ENCODE measurements around the gene FILIP1L. TPM values are rescaled to one million over a fixed set of nuclear protein-coding genes. Genes with fewer than 3 reads are reported as not detected.

Gene FILIP1L
- total and polyA plus RNA-seq, 4 experiments from 2014 or later: 0.32 TPM; not detected in 3

DNA sequence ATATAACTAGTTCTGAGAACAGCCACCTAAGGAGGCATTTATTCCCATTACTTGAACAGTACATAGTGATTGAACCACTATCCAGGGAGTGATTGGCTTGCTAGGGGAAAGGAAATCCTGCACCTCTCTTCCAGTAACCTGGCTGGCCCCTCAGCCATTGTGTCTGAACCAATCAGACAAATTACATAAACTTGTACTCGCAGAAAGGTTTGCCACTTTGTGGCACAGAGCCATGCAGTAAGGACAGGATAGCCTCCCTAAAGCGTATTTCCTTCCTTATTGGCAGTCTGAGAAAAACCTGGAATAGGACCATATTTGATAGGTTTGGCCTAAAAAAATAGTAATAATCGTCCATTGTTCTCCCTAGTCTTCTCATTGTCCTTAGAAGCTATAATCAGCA is 277.6 kb downstream of the FILIP1L start:
- H3K27ac ChIP-seq (ENCODE audit: low read depth, low read length): no peak overlapping the region
- H3K27me3 Mint-ChIP-seq: no peaks in the 10 kb centered on the region
- no peaks in the 10 kb centered on the region for H3K27me3 ChIP-seq (ENCODE audit: insufficient read depth, low read length)
- no peak overlapping the region for H3K27ac Mint-ChIP-seq
- no peaks in the 10 kb centered on the region for H3K9me3 Mint-ChIP-seq
- H3K36me3 Mint-ChIP-seq: no peaks in the 10 kb centered on the region
- no peaks in the 10 kb centered on the region for H3K9me3 ChIP-seq (ENCODE audit: control insufficient read depth in 1 of 2, low read length in 2 of 2)
- no peaks in the 10 kb centered on the region for H3K4me1 ChIP-seq (ENCODE audit: insufficient read depth, low read length)
- H3K4me3 Mint-ChIP-seq: no peak overlapping the region
- no peak for DNase-seq
- H3K36me3 ChIP-seq (ENCODE audit: insufficient read depth, low read length): no peaks in the 10 kb centered on the region
- H3K4me1 Mint-ChIP-seq: no peaks in the 10 kb centered on the region
- intact Hi-C loops (cut with micrococcal nuclease): no loop called here
- no peak overlapping the region for H3K4me3 ChIP-seq (ENCODE audit: low read length in 2 of 2)
- ChIA-PET CTCF (ENCODE audit: partially characterized antibody) (no interaction called here), POLR2A (ENCODE audit: partially characterized antibody) (no interaction called here)

DNA sequence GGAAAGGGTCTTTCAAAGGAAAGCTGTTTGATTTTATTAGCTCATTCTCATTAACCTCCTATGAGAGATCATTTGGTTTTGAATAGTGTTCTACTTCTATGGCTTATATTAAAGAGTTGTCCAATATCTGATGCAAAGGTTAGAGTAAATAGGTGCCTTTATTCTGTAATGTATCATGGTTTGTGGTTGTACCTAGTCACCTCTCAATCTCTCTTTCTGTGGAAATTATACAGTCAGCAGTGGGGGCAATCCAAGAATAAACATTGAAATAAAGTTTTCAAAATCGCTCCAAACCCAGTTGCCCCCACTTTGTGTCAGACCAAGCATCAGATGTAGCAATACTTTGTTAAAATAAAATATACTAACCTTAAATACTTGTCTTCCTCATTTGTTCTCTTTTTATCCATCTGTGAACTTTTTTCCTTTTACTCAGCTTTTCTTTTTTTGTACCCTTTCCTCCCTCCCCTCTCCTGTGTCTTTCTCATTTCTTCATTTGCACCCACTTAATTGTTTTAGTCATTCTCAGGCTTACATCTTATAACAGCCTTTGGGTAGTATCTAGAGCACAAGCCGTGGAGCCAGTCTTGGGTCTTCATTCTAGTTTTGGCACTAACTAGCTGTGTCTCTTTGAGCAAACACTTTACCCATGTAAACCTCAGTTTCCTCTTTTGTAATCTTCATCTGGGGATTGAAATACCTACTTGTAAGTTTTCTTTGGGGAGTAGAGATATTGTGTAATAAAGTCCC is 279.9 kb downstream of the FILIP1L start:
- H3K4me3 Mint-ChIP-seq: no peak overlapping the region
- ChIA-PET CTCF (ENCODE audit: partially characterized antibody) (interaction anchor here (0.8 to 4.3 kb wide), 8 partner anchors 10 to 757 kb away, joined by 3 to 50 read pairs (median 4); partner anchors contain the start of gene CMSS1), POLR2A (ENCODE audit: partially characterized antibody) (no interaction called here)
- Histone ChIP-seq H3K27me3 (ENCODE audit: insufficient read depth, low read length) (no peaks in the 10 kb centered on the region), H3K4me1 (ENCODE audit: insufficient read depth, low read length) (no peaks in the 10 kb centered on the region), H3K36me3 (ENCODE audit: insufficient read depth, low read length) (no peaks in the 10 kb centered on the region), H3K4me3 (ENCODE audit: low read length in 2 of 2) (no peak overlapping the region), H3K9me3 (ENCODE audit: control insufficient read depth in 1 of 2, low read length in 2 of 2) (no peaks in the 10 kb centered on the region), H3K27ac (ENCODE audit: low read depth, low read length) (no peak overlapping the region)
- H3K9me3 Mint-ChIP-seq: no peaks in the 10 kb centered on the region
- H3K4me1 Mint-ChIP-seq: no peaks in the 10 kb centered on the region
- no peaks in the 10 kb centered on the region for H3K36me3 Mint-ChIP-seq
- no peaks in the 10 kb centered on the region for H3K27me3 Mint-ChIP-seq
- no peak for DNase-seq
- intact Hi-C loops (cut with micrococcal nuclease): no loop called here
- no peak overlapping the region for H3K27ac Mint-ChIP-seq

DNA sequence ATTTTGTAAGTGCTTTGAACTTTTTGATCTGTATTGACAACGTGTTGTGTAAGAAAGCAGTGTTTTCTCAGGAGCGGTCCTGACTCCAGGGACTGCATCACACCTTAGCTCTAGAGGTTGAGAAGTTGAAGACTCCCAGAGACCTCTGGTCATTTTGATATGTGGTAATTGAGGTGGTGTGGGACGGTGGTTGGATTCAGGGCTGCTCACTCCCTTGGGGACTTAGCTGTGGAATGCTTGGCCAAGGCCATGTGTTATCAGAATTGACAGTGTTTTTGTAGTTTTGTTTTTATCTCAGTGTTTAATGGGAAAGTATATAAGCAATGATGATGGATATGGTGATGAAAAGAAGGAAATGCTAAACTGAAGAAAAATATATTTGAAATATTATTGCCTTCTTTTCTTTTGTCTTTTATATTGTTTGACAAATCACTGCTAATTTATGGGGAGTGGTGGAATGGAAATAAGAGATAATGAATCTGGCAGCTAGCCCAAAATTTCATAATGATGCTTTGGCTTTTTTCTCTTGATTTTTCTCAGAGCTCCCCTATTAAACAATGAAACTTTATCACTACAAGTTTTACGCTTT is 280.6 kb downstream of the FILIP1L start:
- Mint-ChIP-seq H3K36me3 (no peaks in the 10 kb centered on the region), H3K4me1 (peaks cover 0 to 2% (median under 1%) of the 10 kb centered on the region in 4 donors), H3K9me3 (no peaks in the 10 kb centered on the region), H3K27me3 (no peaks in the 10 kb centered on the region), H3K27ac (no peak overlapping the region), H3K4me3 (no peak overlapping the region)
- no peak overlapping the region for H3K27ac ChIP-seq (ENCODE audit: low read depth, low read length)
- ChIA-PET POLR2A (ENCODE audit: partially characterized antibody) (no interaction called here), CTCF (ENCODE audit: partially characterized antibody) (interaction anchor here (0.8 to 4.3 kb wide), 10 partner anchors 7 to 758 kb away, joined by 3 to 50 read pairs (median 5); partner anchors contain the start of gene CMSS1)
- H3K36me3 ChIP-seq (ENCODE audit: insufficient read depth, low read length): no peaks in the 10 kb centered on the region
- H3K27me3 ChIP-seq (ENCODE audit: insufficient read depth, low read length): no peaks in the 10 kb centered on the region
- no peaks in the 10 kb centered on the region for H3K4me1 ChIP-seq (ENCODE audit: insufficient read depth, low read length)
- DNase-seq: no peak
- no peaks in the 10 kb centered on the region for H3K9me3 ChIP-seq (ENCODE audit: control insufficient read depth in 1 of 2, low read length in 2 of 2)
- no peak overlapping the region for H3K4me3 ChIP-seq (ENCODE audit: low read length in 2 of 2)
- intact Hi-C loops (cut with micrococcal nuclease): loop anchor here (2.0 kb wide), 1 partner anchor 235 kb away; no protein-coding TSS in a partner anchor

DNA sequence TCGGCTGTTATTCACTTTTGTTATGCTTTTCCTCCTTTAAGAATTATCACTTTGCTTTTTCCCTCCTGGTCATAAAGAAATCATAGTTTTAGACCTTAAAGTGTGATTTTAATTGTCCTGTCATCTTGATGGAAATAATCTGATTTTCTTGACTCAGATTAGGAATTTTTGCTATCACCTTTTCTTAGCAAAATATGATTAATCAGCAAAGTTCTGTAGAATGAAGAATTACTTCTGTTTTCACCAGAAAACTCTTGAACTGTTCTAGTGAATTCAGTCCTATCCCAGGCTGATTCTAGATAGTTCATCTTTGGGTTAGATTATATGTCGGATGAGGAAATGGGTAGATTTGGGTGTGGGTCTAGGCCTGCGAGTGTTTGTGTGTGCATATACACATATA is 284.5 kb downstream of the FILIP1L start:
- no peaks in the 10 kb centered on the region for H3K36me3 Mint-ChIP-seq

DNA sequence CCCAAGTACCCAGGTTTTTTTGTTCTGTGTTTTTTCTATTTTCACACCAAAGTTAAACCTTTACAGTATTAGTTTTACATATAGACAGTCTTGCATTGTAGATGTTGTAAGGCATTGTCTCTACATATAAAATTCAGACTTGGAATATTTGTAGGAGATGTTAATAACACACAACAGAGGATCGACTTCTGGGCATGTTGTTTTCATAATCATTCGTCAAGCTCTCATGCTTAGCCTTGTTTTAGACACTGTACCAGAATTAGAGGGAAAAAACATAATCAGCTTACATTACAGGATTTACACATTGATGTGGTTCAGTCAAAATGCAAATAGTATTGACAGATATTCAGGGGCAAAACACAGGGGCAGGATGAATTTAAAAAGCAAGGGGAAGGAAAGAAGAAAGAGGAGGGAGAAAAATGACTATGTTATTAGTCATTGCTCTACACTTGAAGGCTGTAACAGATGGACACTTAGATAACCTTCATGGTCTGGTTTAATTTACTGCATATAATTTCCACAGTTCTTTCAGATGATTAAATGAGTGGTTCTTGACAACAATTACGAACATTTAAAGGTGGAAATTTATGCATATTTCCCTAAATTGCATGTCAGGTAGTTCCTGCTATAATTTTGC is 289.2 kb downstream of the FILIP1L start:
- Histone ChIP-seq H3K4me3 (ENCODE audit: low read length in 2 of 2) (no peak overlapping the region), H3K9me3 (ENCODE audit: control insufficient read depth in 1 of 2, low read length in 2 of 2) (no peaks in the 10 kb centered on the region), H3K36me3 (ENCODE audit: insufficient read depth, low read length) (no peaks in the 10 kb centered on the region), H3K4me1 (ENCODE audit: insufficient read depth, low read length) (no peaks in the 10 kb centered on the region), H3K27ac (ENCODE audit: low read depth, low read length) (no peak overlapping the region), H3K27me3 (ENCODE audit: insufficient read depth, low read length) (no peaks in the 10 kb centered on the region)
- Mint-ChIP-seq H3K36me3 (peaks cover 0 to 6% of the 10 kb centered on the region in 2 donors), H3K27me3 (no peaks in the 10 kb centered on the region), H3K4me1 (peaks cover 9 to 21% (median 12%) of the 10 kb centered on the region in 4 donors), H3K9me3 (no peaks in the 10 kb centered on the region), H3K27ac (peak overlapping the region in 1 of 7 donors; percentile 38), H3K4me3 (no peak overlapping the region)
- intact Hi-C loops (cut with micrococcal nuclease): no loop called here
- ChIA-PET POLR2A (ENCODE audit: partially characterized antibody) (no interaction called here), CTCF (ENCODE audit: partially characterized antibody) (interaction anchor here (1.2 kb wide), 1 partner anchor 19 kb away, joined by 5 read pairs; no protein-coding TSS in a partner anchor)
- DNase-seq: no peak

More for the DNA sequence above, 284.5 kb downstream of the FILIP1L start:
- intact Hi-C loops (cut with micrococcal nuclease): no loop called here
- no peak overlapping the region for H3K4me3 ChIP-seq (ENCODE audit: low read length in 2 of 2)
- H3K27ac ChIP-seq (ENCODE audit: low read depth, low read length): no peak overlapping the region
- H3K9me3 Mint-ChIP-seq: no peaks in the 10 kb centered on the region
- no peaks in the 10 kb centered on the region for H3K27me3 Mint-ChIP-seq
- no peak for DNase-seq
- no peaks in the 10 kb centered on the region for H3K4me1 ChIP-seq (ENCODE audit: insufficient read depth, low read length)
- no peaks in the 10 kb centered on the region for H3K9me3 ChIP-seq (ENCODE audit: control insufficient read depth in 1 of 2, low read length in 2 of 2)
- ChIA-PET CTCF (ENCODE audit: partially characterized antibody) (interaction anchor here (0.8 to 2.7 kb wide), 5 partner anchors 12 to 760 kb away, joined by 3 to 16 read pairs (median 9); partner anchors contain the start of gene CMSS1), POLR2A (ENCODE audit: partially characterized antibody) (no interaction called here)
- peaks cover 0 to 4% (median 2%) of the 10 kb centered on the region in 4 donors for H3K4me1 Mint-ChIP-seq
- H3K4me3 Mint-ChIP-seq: no peak overlapping the region
- no peaks in the 10 kb centered on the region for H3K27me3 ChIP-seq (ENCODE audit: insufficient read depth, low read length)
- H3K27ac Mint-ChIP-seq: peak overlapping the region in 1 of 7 donors; percentile 9
- H3K36me3 ChIP-seq (ENCODE audit: insufficient read depth, low read length): no peaks in the 10 kb centered on the region

DNA sequence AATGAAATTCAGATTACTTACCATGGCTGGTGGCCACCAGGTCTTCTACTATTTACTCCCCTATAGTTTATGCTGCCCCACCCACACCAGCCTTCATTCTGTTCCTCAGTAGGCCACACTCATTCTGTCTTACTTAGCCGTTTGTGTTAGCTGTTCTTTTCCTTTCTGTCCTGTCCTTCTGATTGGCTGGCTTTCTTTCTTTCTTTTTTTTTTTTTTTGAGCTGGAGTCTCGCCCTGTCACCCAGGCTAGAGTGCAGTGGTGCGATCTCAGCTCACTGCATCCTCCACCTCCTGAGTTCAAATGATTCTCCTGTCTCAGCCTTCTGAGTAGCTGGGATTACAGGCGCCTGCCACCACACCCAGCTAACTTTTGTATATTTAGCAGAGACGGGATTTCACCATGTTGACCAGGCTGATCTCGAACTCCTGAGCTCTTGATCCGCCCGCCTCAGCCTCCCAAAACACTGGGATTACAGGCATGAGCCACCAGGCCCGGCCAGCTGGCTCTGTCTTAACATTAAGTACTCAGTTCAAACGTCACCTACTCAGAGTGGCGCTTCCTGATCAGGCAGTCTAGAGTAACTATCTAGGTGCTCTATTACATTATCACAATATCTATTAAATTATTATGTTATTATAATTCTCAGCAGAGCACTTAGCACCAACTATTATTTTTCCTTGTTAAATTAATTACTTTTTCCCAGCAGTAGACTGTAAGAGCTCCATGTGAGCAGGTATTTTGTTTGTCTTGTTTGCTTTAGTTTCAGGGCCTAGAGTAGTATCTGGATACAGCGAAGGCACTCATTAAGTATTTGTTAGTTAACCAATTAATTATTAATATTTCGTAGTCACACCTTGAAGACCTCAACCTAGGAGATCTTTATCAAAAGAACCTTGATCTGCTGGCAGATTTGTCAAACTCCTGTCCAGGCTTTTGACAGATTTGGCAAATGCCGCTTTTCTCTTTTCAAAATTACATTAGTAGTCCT is 290.3 kb downstream of the FILIP1L start:
- Histone ChIP-seq H3K4me3 (ENCODE audit: low read length in 2 of 2) (no peak overlapping the region), H3K4me1 (ENCODE audit: insufficient read depth, low read length) (peaks cover 4% of the 10 kb centered on the region), H3K27ac (ENCODE audit: low read depth, low read length) (no peak overlapping the region), H3K36me3 (ENCODE audit: insufficient read depth, low read length) (no peaks in the 10 kb centered on the region), H3K9me3 (ENCODE audit: control insufficient read depth in 1 of 2, low read length in 2 of 2) (no peaks in the 10 kb centered on the region), H3K27me3 (ENCODE audit: insufficient read depth, low read length) (no peaks in the 10 kb centered on the region)
- POLR2A ChIA-PET (ENCODE audit: partially characterized antibody): no interaction called here
- intact Hi-C loops (cut with micrococcal nuclease): no loop called here
- Mint-ChIP-seq H3K27ac (peak overlapping the region in 2 of 7 donors; percentile 26 to 75), H3K4me3 (peak overlapping the region in 1 of 8 donors; percentile 21), H3K36me3 (peaks cover 0 to 6% of the 10 kb centered on the region in 2 donors), H3K4me1 (peaks cover 13 to 25% (median 17%) of the 10 kb centered on the region in 4 donors), H3K9me3 (no peaks in the 10 kb centered on the region), H3K27me3 (no peaks in the 10 kb centered on the region)
- CTCF ChIA-PET (ENCODE audit: partially characterized antibody): interaction anchor here (0.9 to 5.8 kb wide), 7 partner anchors 8 to 430 kb away, joined by 3 to 42 read pairs (median 4); no protein-coding TSS in a partner anchor
- DNase-seq: no peak
